Measurements from ENCODE around the gene MED13. TPM values are rescaled to one million over a fixed set of nuclear protein-coding genes. Genes with fewer than 3 reads are reported as not detected.
"Not testable (repeated sequence)": the region's sequence is repeated elsewhere in the genome, so short reads cannot be mapped to it uniquely, and the experiment has no call there.

Gene MED13
- polyA plus RNA-seq, 4 donors = 44.9 to 55.8 (median 50.4) TPM

- DNase-seq (ENCODE audit: low read depth in 4 of 4, low spot score in 3 of 4) = not testable (repeated sequence)
Measured at GRCh38 chr17:62003141-62003540, 61.9 kb downstream of the MED13 start.

DNA sequence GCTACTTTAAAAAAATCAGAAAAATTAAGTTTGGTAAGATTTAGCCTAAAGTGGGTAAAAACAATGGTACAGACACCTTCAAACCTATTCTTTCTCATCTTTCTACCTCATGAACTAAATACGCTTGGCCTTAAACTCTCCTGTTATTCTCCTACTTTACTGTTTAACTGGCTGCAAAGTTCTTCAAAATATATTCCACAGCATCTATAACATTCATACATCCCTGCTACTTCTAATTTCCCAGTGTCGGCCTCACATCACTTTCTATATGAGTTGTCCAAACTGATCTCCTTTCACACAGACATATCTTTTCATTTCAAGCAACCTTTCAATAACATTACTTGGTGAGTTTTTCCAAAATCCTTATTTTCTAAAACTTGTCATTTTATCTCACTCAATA lies 64.0 kb downstream of the MED13 start:
- no peak for DNase-seq (ENCODE audit: low read depth in 4 of 4, low spot score in 3 of 4)

GRCh38 chr17:62000186-62000585 lies 64.9 kb downstream of the MED13 start:
- no peak for DNase-seq (ENCODE audit: low read depth in 4 of 4, low spot score in 3 of 4)

DNA sequence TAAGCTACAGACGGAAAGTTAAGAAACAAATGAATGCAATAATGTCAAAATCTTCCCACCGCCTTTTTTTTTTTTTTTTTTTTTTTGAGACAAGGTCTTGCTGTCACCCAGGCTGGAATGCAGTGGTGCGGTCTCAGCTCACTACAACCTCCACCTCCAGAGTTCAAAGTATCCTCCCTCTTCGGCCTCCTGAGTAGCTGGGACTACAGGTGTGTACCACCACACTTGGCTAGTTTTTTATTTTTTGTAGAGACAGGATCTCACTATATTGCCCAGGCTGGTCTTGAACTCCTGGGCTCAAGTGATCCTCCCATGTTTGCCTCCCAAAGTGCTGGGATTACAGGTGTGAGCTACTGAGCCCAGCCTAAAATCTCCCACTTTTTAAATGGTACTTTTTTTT lies 66.5 kb downstream of the MED13 start:
- not testable (repeated sequence) for DNase-seq (ENCODE audit: low read depth in 4 of 4, low spot score in 3 of 4)

- peak in 1 of 4 donors; percentile 1 for DNase-seq (ENCODE audit: low read depth in 4 of 4, low spot score in 3 of 4)
Measured at GRCh38 chr17:61997664-61998063, 67.4 kb downstream of the MED13 start.

- no peak for DNase-seq (ENCODE audit: low read depth in 4 of 4, low spot score in 3 of 4)
Measured at GRCh38 chr17:61996916-61997605, 68.0 kb downstream of the MED13 start.

- DNase-seq (ENCODE audit: low read depth in 4 of 4, low spot score in 3 of 4) = no peak
Measured at GRCh38 chr17:61989509-61989908, 75.6 kb downstream of the MED13 start.

GRCh38 chr17:61986898-61987297 lies 78.2 kb downstream of the MED13 start:
- no peak for DNase-seq (ENCODE audit: low read depth in 4 of 4, low spot score in 3 of 4)

- no peak for DNase-seq (ENCODE audit: low read depth in 4 of 4, low spot score in 3 of 4)
Measured at GRCh38 chr17:61984821-61985220, 80.3 kb downstream of the MED13 start.

- DNase-seq (ENCODE audit: low read depth in 4 of 4, low spot score in 3 of 4) = no peak
Measured at GRCh38 chr17:61981323-61981722, 83.8 kb downstream of the MED13 start.

- DNase-seq (ENCODE audit: low read depth in 4 of 4, low spot score in 3 of 4) = no peak
Measured at GRCh38 chr17:61980535-61980934, 84.5 kb downstream of the MED13 start.

- DNase-seq (ENCODE audit: low read depth in 4 of 4, low spot score in 3 of 4) = no peak
Measured at GRCh38 chr17:61974115-61974514, 91.0 kb downstream of the MED13 start.

GRCh38 chr17:61972311-61972710 lies 92.8 kb downstream of the MED13 start:
- no peak for DNase-seq (ENCODE audit: low read depth in 4 of 4, low spot score in 3 of 4)

GRCh38 chr17:61970030-61970429 lies 95.0 kb downstream of the MED13 start:
- no peak for DNase-seq (ENCODE audit: low read depth in 4 of 4, low spot score in 3 of 4)

- DNase-seq (ENCODE audit: low read depth in 4 of 4, low spot score in 3 of 4) = no peak
Measured at GRCh38 chr17:61968757-61969156, 96.3 kb downstream of the MED13 start.

- DNase-seq (ENCODE audit: low read depth in 4 of 4, low spot score in 3 of 4) = no peak
Measured at GRCh38 chr17:61967729-61968128, 97.3 kb downstream of the MED13 start.

- DNase-seq (ENCODE audit: low read depth in 4 of 4, low spot score in 3 of 4) = no peak
Measured at GRCh38 chr17:61966191-61966590, 98.9 kb downstream of the MED13 start.

DNA sequence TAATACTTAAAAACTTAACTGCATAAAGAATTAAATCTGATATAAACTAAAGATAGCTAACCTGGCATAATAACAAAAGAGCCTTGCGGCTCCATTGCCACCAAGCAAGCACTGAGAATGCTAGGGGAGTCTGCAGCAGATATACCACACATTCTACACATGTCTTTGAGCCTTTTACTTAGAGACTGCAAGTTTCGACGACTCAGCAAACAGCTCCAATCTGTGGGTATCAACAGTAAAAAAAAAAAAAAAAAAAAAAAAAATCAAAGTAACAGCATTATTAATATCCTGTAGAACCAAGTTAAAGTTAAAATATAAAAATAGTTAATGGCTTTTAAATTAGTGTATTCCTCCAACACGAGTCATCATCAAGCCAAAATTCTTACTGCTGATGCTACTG lies 109.5 kb downstream of the MED13 start:
- DNase-seq (ENCODE audit: low read depth in 4 of 4, low spot score in 3 of 4) = no peak

DNA sequence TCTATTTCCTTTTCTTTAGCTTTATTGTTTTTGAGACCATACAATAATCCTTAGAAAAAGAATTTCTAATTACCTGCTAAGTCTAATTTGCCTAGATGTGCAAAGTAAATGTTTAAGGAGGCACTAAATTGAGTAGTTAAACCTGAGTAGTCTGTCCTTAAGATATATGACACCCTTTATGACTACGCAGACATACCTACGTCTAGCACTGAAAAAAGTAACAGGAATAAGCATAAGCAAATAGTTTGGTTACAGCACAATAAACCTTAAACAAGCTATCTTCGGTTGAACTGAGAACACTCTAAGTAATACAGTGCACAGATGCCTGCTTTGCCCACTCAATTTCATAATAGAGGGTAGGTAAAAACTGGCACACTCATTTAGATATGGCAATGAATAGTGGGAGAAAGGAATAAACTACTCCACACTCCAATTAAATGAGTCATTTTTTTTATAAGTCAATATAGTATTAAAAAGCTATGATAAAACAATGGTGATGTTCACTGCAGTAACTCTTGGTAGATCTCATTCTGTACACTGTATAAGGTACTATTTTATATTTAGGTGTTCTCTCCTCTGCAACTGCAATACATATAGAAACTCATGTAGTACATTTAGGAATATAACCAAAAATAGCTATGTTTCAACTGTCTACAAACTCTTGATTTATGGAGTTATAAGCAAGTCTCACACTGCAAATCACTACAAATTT lies 117.6 kb downstream of the MED13 start:
- DNase-seq (ENCODE audit: low read depth in 4 of 4, low spot score in 3 of 4) = no peak

- DNase-seq (ENCODE audit: low read depth in 4 of 4, low spot score in 3 of 4) = no peak
Measured at GRCh38 chr17:61946359-61946758, 118.7 kb downstream of the MED13 start.

GRCh38 chr17:61943117-61943516 lies 122.0 kb downstream of the MED13 start:
- DNase-seq (ENCODE audit: low read depth in 4 of 4, low spot score in 3 of 4) = no peak

DNA sequence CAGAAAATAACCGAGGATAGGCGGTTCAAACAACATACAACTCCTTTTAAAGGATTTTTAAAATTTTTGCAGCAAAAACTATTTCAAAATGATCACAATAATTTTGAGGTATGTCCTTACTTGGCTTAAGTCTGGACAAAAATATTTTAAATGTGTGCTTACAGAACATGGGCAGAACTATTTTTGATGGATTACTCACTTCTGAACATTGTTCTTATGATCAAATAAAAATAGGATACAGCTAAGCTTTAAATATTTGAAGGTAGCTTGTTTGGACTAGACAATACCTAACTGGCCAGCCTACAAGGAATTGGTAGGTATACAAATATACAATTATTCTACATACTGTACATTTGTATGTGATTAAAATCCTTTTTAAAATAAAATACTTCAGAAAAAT lies 123.0 kb downstream of the MED13 start:
- no peak for DNase-seq (ENCODE audit: low read depth in 4 of 4, low spot score in 3 of 4)

Measured in right renal pelvis (tissue), 4 donors.